ENCODE results near the gene CYP4F8. TPM values are rescaled to one million over a fixed set of nuclear protein-coding genes. Genes with fewer than 3 reads are reported as not detected.

CYP4F8 gene
- total and polyA plus RNA-seq, 9 of the 15 experiments (the other 6 are each of a cell fraction or from before 2014, with no cell fraction given): not detected

DNA sequence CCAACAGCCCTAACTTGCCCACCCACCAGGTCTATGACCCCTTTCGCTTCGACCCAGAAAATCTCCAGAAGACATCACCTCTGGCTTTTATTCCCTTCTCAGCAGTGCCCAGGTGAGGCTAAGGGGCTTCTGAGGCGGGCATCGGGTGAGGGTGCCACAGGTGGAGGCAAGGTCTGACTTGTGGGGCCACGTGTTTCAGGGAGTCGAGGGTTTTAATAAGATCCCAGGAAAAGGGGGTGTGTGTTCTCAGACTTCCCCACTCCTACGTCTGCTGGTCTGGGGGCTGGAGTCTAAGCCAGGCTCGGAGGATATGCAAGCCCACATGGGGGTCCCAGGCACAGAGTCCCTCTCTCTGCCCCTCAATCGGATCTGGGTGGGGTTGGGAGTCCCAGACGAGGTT lies 30.9 kb upstream of the CYP4F8 start:
- no peaks in the 10 kb centered on the region for H3K79me2 ChIP-seq (ENCODE audit: control insufficient read depth, insufficient read depth, low read length)
- no peak overlapping the region for H3K9ac ChIP-seq (ENCODE audit: insufficient read depth in 1 of 2, low read depth in 2 of 2, low read length in 2 of 2)
- no peaks in the 10 kb centered on the region for H3K9me3 ChIP-seq (replicated peaks; ENCODE audit: control insufficient read depth, insufficient read depth, low read depth, low read length)
- no peak for ATAC-seq
- H3K4me1 ChIP-seq (replicated peaks in 1 of 2; ENCODE audit: control insufficient read depth in 2 of 2, insufficient read depth in 2 of 2, low read length in 2 of 2): peaks cover 0 to 6% of the 10 kb centered on the region in 2 experiments; a peak in 1 of 5 replicates
- ChIA-PET POLR2A (no interaction called here), CTCF (ENCODE audit: low intra/inter-chr PET ratio) (interaction anchor here (1.0 to 1.3 kb wide), 3 partner anchors 285 to 599 kb away, joined by 3 to 5 read pairs (median 4); no protein-coding TSS in a partner anchor)
- FAIRE-seq: no peak
- intact Hi-C loops (cut with micrococcal nuclease) (no loop called here), in situ Hi-C loops (cut with MboI) (no loop called here)
- peaks cover 5% of the 10 kb centered on the region; the same call in 1 of the 2 replicates for H4K20me1 ChIP-seq (replicated peaks; ENCODE audit: control insufficient read depth, insufficient read depth, low read length)
- no peak for DNase-seq (ENCODE audit: extremely low read depth in 1 of 4, low spot score in 3 of 4)
- H3K4me3 ChIP-seq: no peak overlapping the region
- no peak overlapping the region for H3K27ac ChIP-seq (ENCODE audit: extremely low read depth, low read depth, low read length)
- H2AFZ ChIP-seq (ENCODE audit: low read depth, low read length): no peak overlapping the region
- WGBS (ENCODE audit: insufficient coverage, low coverage, missing lambda C conversion rate): 8% methylated on average over 8 of the region's 10 CpGs
- H3K27me3 ChIP-seq (ENCODE audit: control insufficient read depth in 2 of 2, insufficient read depth in 2 of 2, low read length in 2 of 2): peaks cover 3 to 19% of the 10 kb centered on the region in 2 experiments; a peak in 3 of 5 replicates
- H3K4me2 ChIP-seq (ENCODE audit: insufficient read depth, low read length): no peak overlapping the region
- TF ChIP-seq POLR3A (IDR thresholded peaks at IDR 0.05; ENCODE audit: borderline replicate concordance, extremely low read depth, insufficient read depth, insufficient read length) (no peak), GTF2A2 (tag; IDR thresholded peaks at IDR 0.05) (no peak), ZNF146 (CRISPR knock-in tag; IDR thresholded peaks at IDR 0.05; ENCODE audit: unreplicated experiment) (no peak), ZSCAN29 (IDR thresholded peaks at IDR 0.05) (no peak), MAFK (IDR thresholded peaks at IDR 0.05; ENCODE audit: low read length) (no peak), HDAC3 (IDR thresholded peaks at IDR 0.05; ENCODE audit: borderline replicate concordance, partially characterized antibody) (no peak), ESRRA (IDR thresholded peaks at IDR 0.05; ENCODE audit: borderline replicate concordance, low read depth) (no peak), TAL1 (IDR thresholded peaks at IDR 0.05) (no peak), ADNP (tag; IDR thresholded peaks at IDR 0.05) (no peak)
- TF ChIP-seq, protein P1, sequence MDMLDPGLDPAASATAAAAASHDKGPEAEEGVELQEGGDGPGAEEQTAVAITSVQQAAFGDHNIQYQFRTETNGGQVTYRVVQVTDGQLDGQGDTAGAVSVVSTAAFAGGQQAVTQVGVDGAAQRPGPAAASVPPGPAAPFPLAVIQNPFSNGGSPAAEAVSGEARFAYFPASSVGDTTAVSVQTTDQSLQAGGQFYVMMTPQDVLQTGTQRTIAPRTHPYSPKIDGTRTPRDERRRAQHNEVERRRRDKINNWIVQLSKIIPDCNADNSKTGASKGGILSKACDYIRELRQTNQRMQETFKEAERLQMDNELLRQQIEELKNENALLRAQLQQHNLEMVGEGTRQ (CRISPR knock-in tag; IDR thresholded peaks at IDR 0.05): no peak
- TF ChIP-seq, protein P2, sequence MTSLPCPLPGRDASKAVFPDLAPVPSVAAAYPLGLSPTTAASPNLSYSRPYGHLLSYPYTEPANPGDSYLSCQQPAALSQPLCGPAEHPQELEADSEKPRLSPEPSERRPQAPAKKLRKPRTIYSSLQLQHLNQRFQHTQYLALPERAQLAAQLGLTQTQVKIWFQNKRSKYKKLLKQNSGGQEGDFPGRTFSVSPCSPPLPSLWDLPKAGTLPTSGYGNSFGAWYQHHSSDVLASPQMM (CRISPR knock-in tag; IDR thresholded peaks at IDR 0.05): no peak
- TF ChIP-seq, protein P3, sequence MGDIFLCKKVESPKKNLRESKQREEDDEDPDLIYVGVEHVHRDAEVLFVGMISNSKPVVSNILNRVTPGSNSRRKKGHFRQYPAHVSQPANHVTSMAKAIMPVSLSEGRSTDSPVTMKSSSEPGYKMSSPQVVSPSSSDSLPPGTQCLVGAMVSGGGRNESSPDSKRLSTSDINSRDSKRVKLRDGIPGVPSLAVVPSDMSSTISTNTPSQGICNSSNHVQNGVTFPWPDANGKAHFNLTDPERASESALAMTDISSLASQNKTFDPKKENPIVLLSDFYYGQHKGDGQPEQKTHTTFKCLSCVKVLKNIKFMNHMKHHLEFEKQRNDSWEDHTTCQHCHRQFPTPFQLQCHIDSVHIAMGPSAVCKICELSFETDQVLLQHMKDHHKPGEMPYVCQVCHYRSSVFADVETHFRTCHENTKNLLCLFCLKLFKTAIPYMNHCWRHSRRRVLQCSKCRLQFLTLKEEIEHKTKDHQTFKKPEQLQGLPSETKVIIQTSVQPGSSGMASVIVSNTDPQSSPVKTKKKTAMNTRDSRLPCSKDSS (IDR thresholded peaks at IDR 0.05; ENCODE audit: low read depth, partially characterized antibody): no peak
- TF ChIP-seq, protein P4, sequence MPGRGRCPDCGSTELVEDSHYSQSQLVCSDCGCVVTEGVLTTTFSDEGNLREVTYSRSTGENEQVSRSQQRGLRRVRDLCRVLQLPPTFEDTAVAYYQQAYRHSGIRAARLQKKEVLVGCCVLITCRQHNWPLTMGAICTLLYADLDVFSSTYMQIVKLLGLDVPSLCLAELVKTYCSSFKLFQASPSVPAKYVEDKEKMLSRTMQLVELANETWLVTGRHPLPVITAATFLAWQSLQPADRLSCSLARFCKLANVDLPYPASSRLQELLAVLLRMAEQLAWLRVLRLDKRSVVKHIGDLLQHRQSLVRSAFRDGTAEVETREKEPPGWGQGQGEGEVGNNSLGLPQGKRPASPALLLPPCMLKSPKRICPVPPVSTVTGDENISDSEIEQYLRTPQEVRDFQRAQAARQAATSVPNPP (IDR thresholded peaks at IDR 0.05; ENCODE audit: borderline replicate concordance, insufficient read depth, insufficient read length): no peak
- no peaks in the 10 kb centered on the region for H3K36me3 ChIP-seq (ENCODE audit: control insufficient read depth, insufficient read depth, low read length)
- H3K9me1 ChIP-seq (ENCODE audit: control insufficient read depth, insufficient read depth, low read length): no peaks in the 10 kb centered on the region
- no TSS peak for BruUV-seq (replicated peaks)
